Spleen (tissue), 11 donors: ENCODE data around the gene ZDHHC23. TPM values are rescaled to one million over a fixed set of nuclear protein-coding genes. Genes with fewer than 3 reads are reported as not detected.

Experiments used
- DNase-seq: peaks from one replicate; pipeline ENCODE4 v3.0.0-alpha.2; 2020
- H3K27ac ChIP-seq, 8 donors: fragments of 200-600 bp; sonication (generic) in 7 of 8; 1 replicate in 4 of 8; 2 replicates in 4 of 8; pipeline versions ENCODE4 v1.5.0 to v1.8.0; 2016 to 2021; ENCODE audit warnings: inconsistent platforms in 4 of 8, mild to moderate bottlenecking in 4 of 8, moderate library complexity in 1 of 8
- H3K27me3 ChIP-seq, 7 donors: fragments of 200-600 bp; sonication (generic) in 6 of 7; replicated peaks in 1 of 7; 1 replicate in 4 of 7; 2 replicates in 3 of 7; pipeline versions ENCODE4 v1.5.0 to v1.8.0; 2016 to 2021; ENCODE audit warnings: inconsistent platforms in 3 of 7, mild to moderate bottlenecking in 1 of 7
- H3K36me3 ChIP-seq, 6 donors: fragments of 200-600 bp; sonication (generic) in 5 of 6; 1 replicate in 4 of 6; 2 replicates in 2 of 6; pipeline versions ENCODE4 v1.5.0 to v1.8.0; 2016 to 2021; ENCODE audit warnings: inconsistent platforms in 2 of 6
- H3K4me1 ChIP-seq, 6 donors: fragments of 200-600 bp; sonication (generic) in 5 of 6; 1 replicate in 3 of 6; 2 replicates in 3 of 6; pipeline versions ENCODE4 v1.5.0 to v1.8.0; 2016 to 2021; ENCODE audit warnings: inconsistent platforms in 3 of 6
- H3K4me3 ChIP-seq, 8 donors: fragments of 200-600 bp; sonication (generic) in 7 of 8; 1 replicate in 4 of 8; 2 replicates in 4 of 8; pipeline versions ENCODE4 v1.5.0 to v1.8.0; 2016 to 2021; ENCODE audit warnings: inconsistent platforms in 4 of 8, mild to moderate bottlenecking in 4 of 8, moderate library complexity in 2 of 8
- H3K9me3 ChIP-seq, 8 donors: fragments of 200-600 bp; sonication (generic) in 7 of 8; 1 replicate in 4 of 8; 2 replicates in 4 of 8; pipeline versions ENCODE4 v1.5.0 to v1.8.0; 2016 to 2021; ENCODE audit warnings: inconsistent platforms in 4 of 8
- CTCF ChIP-seq, 11 experiments: fragments of 200-600 bp in 7 of 11; fragments of 450-650 bp in 4 of 11; sonication (generic) in 4 of 11; IDR thresholded peaks in 8 of 11; conservative IDR thresholded peaks in 3 of 11; 1 replicate in 7 of 11; 2 replicates in 4 of 11; pipeline versions ENCODE4 v1.4.0 to v1.8.0; 2016 to 2021; ENCODE audit warnings: antibody characterized with exemption in 11 of 11, inconsistent platforms in 4 of 11, mild to moderate bottlenecking in 1 of 11
- POLR2A ChIP-seq, 3 donors: fragments of 450-650 bp; IDR thresholded peaks; one replicate each; pipeline ENCODE4 v1.5.1; 2017; ENCODE audit warnings: antibody characterized with exemption in 3 of 3, mild to moderate bottlenecking in 1 of 3
- POLR2AphosphoS5 ChIP-seq, 3 donors: sonication (generic); formaldehyde crosslinking; IDR thresholded peaks; one replicate each; pipeline ENCODE4 v1.5.1; 2017; ENCODE audit warnings: antibody characterized with exemption in 3 of 3
- WGBS, 5 donors: extraction: QIAGEN DNeasy Blood & Tissue Kit in 3 of 5; methylation state at CpG; one replicate each; pipeline versions ENCODE4 v1.1.5 to v1.1.7; 2013 to 2018; 5-methylcytosine and 5-hydroxymethylcytosine counted together
- intact Hi-C: fragments of 100-400 bp; cut with DNase I; formaldehyde crosslinking; loops from one replicate; pipeline ENCODE4 v1.15.0; 2023; ENCODE audit warnings: low total_unique reads
- polyA plus RNA-seq, 3 donors: library from polyadenylated mRNA; stranded (reverse); fragments of 200-250 nt; gene quantifications; one replicate each; pipeline ENCODE4 v1.2.1, GENCODE V29; 2013
- total RNA-seq, 7 donors: library from RNA; depleted of rRNA in 3 of 7; stranded (reverse); fragments of >200 nt in 3 of 7; fragmentation: NEBNext Ultra II Directional in 4 of 7; extraction: Animal tissue kit (Norgen Biotek cat#: 25700) in 4 of 7; gene quantifications; one replicate each; pipeline versions ENCODE4 v1.1.0 to v1.2.1, GENCODE V29; 2016 to 2021
- donor health status: healthy with polysubstance abuse.
- donor health status: DM: no; HTN: no; CAD: no; lungs with moderate emphysema.
- donor health status: DM: no; HTN: no; CAD: no.
- donor health status: Bipolar disorder and iron deficiency.
- donor health status: healthy.
- donor health status: DM: no; HTN: no; CAD: no.
- donor health status: DM: yes; HTN: yes; CAD: no.

Gene ZDHHC23
- total and polyA plus RNA-seq, 10 donors: 2.0 to 16.4 (median 7.0) TPM

- Histone ChIP-seq H3K27ac (peak overlapping the region in 1 of 8 donors; percentile 51), H3K27me3 (peaks cover 0 to 11% (median 0%) of the 10 kb centered on the region in 7 donors), H3K4me1 (peaks cover 4 to 26% (median 18%) of the 10 kb centered on the region in 6 donors), H3K36me3 (no peaks in the 10 kb centered on the region), H3K4me3 (peak overlapping the region; percentile 77 to 91 (median 87)), H3K9me3 (no peaks in the 10 kb centered on the region)
- intact Hi-C loops: no loop called here
- WGBS, 5 donors: 76 to 85% (median 82%) methylated on average over 7 of the region's 7 CpGs
- no peak for DNase-seq
- TF ChIP-seq CTCF (IDR thresholded peaks at IDR 0.05 in 8 of 11, conservative IDR thresholded peaks at IDR 0.05 in 3 of 11): no peak
- TF ChIP-seq POLR2AphosphoS5 (IDR thresholded peaks at IDR 0.05): no peak
- TF ChIP-seq POLR2A (IDR thresholded peaks at IDR 0.05): no peak
These were observed 982 bp upstream of the ZDHHC23 start for GRCh38 chr3:113946831-113947230.

GRCh38 chr3:113948015-113948917 lies 453 bp downstream of the ZDHHC23 start:
- H3K27ac ChIP-seq: peak overlapping the region in 4 of 8 donors; percentile 57 to 72 (median 61)
- DNase-seq: peak; percentile 89
- peak overlapping the region; percentile 77 to 91 (median 87) for H3K4me3 ChIP-seq
- H3K27me3 ChIP-seq: peaks cover 0 to 10% (median 0%) of the 10 kb centered on the region in 7 donors
- intact Hi-C loops: no loop called here
- no peaks in the 10 kb centered on the region for H3K36me3 ChIP-seq
- H3K4me1 ChIP-seq: peaks cover 4 to 26% (median 18%) of the 10 kb centered on the region in 6 donors
- TF ChIP-seq CTCF (IDR thresholded peaks at IDR 0.05 in 8 of 11, conservative IDR thresholded peaks at IDR 0.05 in 3 of 11) (no peak), POLR2A (IDR thresholded peaks at IDR 0.05) (no peak), POLR2AphosphoS5 (IDR thresholded peaks at IDR 0.05) (peak in 1 of 3 donors; percentile 40)
- H3K9me3 ChIP-seq: no peaks in the 10 kb centered on the region
- 3 to 11% (median 4%) methylated on average over 26 to 65 of the region's 65 CpGs for WGBS, 5 donors

GRCh38 chr3:113952921-113953320 lies 5.1 kb downstream of the ZDHHC23 start:
- Histone ChIP-seq H3K27me3 (peaks cover 0 to 5% (median 0%) of the 10 kb centered on the region in 7 donors), H3K27ac (no peak overlapping the region), H3K36me3 (peaks cover 0 to 24% (median 0%) of the 10 kb centered on the region in 6 donors), H3K9me3 (no peaks in the 10 kb centered on the region), H3K4me1 (peaks cover 4 to 28% (median 11%) of the 10 kb centered on the region in 6 donors), H3K4me3 (no peak overlapping the region)
- no peak for TF ChIP-seq POLR2AphosphoS5 (IDR thresholded peaks at IDR 0.05)
- TF ChIP-seq CTCF (IDR thresholded peaks at IDR 0.05 in 8 of 11, conservative IDR thresholded peaks at IDR 0.05 in 3 of 11): no peak
- no peak for TF ChIP-seq POLR2A (IDR thresholded peaks at IDR 0.05)
- DNase-seq: no peak
- intact Hi-C loops: no loop called here

GRCh38 chr3:113953677-113954076 lies 5.9 kb downstream of the ZDHHC23 start:
- Histone ChIP-seq H3K27me3 (no peaks in the 10 kb centered on the region), H3K4me1 (peaks cover 1 to 20% (median 4%) of the 10 kb centered on the region in 6 donors), H3K36me3 (peaks cover 0 to 32% (median 6%) of the 10 kb centered on the region in 6 donors), H3K4me3 (no peak overlapping the region), H3K27ac (no peak overlapping the region), H3K9me3 (no peaks in the 10 kb centered on the region)
- 18 to 35% (median 26%) methylated on average over 7 of the region's 7 CpGs for WGBS, 5 donors
- no peak for TF ChIP-seq POLR2A (IDR thresholded peaks at IDR 0.05)
- no peak for TF ChIP-seq CTCF (IDR thresholded peaks at IDR 0.05 in 8 of 11, conservative IDR thresholded peaks at IDR 0.05 in 3 of 11)
- no peak for TF ChIP-seq POLR2AphosphoS5 (IDR thresholded peaks at IDR 0.05)
- DNase-seq: no peak
- intact Hi-C loops: no loop called here
